Rectal smooth muscle tissue (tissue), 1 donor: ENCODE results near the gene EEIG1.

Source experiments
- H3K27ac ChIP-seq: one replicate; pipeline ENCODE4 v1.7.0; 2013; ENCODE audit warnings: low read depth, low read length, inconsistent platforms
- H3K27me3 ChIP-seq: one replicate; pipeline ENCODE4 v1.7.0; 2013; ENCODE audit warnings: low read length; ENCODE audit not compliant: control insufficient read depth, insufficient read depth
- H3K36me3 ChIP-seq: one replicate; pipeline ENCODE4 v1.7.0; 2013; ENCODE audit warnings: low read length; ENCODE audit not compliant: control insufficient read depth, insufficient read depth
- H3K4me1 ChIP-seq: one replicate; pipeline ENCODE4 v1.7.0; 2013; ENCODE audit warnings: low read length; ENCODE audit not compliant: control insufficient read depth, insufficient read depth
- H3K4me3 ChIP-seq: one replicate; pipeline ENCODE4 v1.7.0; 2013; ENCODE audit warnings: low read length
- H3K9ac ChIP-seq: one replicate; pipeline ENCODE4 v1.7.0; 2013; ENCODE audit warnings: low read length

Gene EEIG1

GRCh38 chr9:127947841-127948710, 32.7 kb downstream of the EEIG1 start:
- Histone ChIP-seq H3K4me3 (no peak overlapping the region), H3K27me3 (no peaks in the 10 kb centered on the region), H3K27ac (no peak overlapping the region), H3K9ac (no peak overlapping the region), H3K36me3 (peaks cover 6% of the 10 kb centered on the region), H3K4me1 (peaks cover 3% of the 10 kb centered on the region)

- Histone ChIP-seq H3K9ac (no peak overlapping the region), H3K4me1 (peaks cover 3% of the 10 kb centered on the region), H3K27ac (no peak overlapping the region), H3K27me3 (no peaks in the 10 kb centered on the region), H3K4me3 (no peak overlapping the region), H3K36me3 (peaks cover 15% of the 10 kb centered on the region)
These were observed 34.1 kb downstream of the EEIG1 start for GRCh38 chr9:127946728-127947127.

DNA sequence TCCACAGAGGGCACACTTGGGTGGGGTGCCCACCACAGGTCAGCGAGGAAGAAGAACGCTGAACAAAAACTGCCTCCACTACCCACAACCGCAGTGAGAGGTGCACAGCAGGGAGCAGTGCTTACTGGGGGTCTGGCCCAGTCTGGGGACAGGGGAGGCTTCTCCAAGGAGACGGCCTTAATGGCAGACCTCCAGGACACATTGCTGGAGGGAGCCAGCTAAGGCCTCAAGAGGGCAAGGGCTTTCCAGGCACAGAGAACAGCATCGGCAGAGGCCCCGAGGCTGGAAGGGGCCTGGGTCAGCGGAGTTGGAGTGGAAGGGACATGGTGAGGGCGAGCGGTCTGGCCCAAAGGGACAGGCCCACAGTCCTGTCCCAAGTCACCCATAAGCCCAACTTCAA, 34.8 kb downstream of the EEIG1 start:
- Histone ChIP-seq H3K27ac (no peak overlapping the region), H3K4me3 (no peak overlapping the region), H3K36me3 (peaks cover 15% of the 10 kb centered on the region), H3K9ac (no peak overlapping the region), H3K27me3 (no peaks in the 10 kb centered on the region), H3K4me1 (no peaks in the 10 kb centered on the region)

DNA sequence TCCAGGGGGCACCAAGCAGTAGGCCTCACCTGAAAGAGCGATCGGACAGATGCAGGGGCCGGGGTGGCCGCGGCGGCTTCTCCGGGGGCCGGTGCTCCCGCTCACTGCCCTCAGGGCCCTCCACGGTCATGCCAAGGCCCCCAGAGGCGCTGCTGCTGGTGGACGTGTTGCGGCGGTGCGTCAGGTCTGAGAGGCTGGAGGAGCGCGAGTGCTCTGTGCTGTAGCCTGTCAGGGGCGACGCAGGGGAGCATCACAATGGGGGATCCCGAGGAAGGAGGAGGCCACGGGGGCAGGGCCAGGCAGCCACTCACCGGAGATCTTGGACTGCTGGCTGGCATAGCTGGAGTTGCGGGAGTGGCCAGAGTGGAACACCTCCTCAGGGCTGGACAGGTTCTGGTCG, 35.5 kb downstream of the EEIG1 start:
- no peak overlapping the region for H3K27ac ChIP-seq
- no peaks in the 10 kb centered on the region for H3K4me1 ChIP-seq
- H3K36me3 ChIP-seq = peaks cover 15% of the 10 kb centered on the region
- H3K4me3 ChIP-seq = no peak overlapping the region
- no peak overlapping the region for H3K9ac ChIP-seq
- no peaks in the 10 kb centered on the region for H3K27me3 ChIP-seq

DNA sequence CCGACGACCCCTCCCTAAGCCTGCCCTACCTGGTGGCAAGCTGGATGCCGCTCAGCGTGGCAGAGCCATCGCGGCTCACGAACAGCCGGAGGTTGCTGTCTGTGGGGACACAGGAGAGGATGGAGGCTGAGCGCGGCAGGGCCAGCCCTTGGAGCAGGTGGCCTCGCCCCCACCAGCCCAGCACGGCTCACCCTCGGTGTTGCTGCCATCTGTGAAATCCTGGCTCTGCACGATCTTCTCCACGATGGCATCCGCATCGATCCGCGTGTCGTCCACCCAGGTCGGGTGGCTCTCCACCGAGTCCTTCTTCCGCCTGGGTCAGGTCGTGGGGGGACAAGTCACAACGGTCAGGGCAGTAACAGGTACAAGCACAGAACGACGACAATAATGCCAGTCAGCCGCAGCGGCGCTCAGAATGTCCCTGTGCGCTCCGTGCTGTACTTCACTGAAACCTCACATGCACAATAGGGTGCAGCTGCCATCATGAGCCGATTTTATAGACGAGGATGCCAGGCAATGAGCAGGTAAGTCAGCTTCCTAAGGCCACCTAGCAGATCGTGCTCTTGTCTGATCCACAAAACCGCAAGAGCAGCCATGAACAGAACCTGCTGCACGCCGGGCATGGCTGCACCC, 36.1 kb downstream of the EEIG1 start:
- Histone ChIP-seq H3K9ac (no peak overlapping the region), H3K27me3 (no peaks in the 10 kb centered on the region), H3K4me3 (no peak overlapping the region), H3K27ac (no peak overlapping the region), H3K36me3 (peaks cover 15% of the 10 kb centered on the region), H3K4me1 (no peaks in the 10 kb centered on the region)

DNA sequence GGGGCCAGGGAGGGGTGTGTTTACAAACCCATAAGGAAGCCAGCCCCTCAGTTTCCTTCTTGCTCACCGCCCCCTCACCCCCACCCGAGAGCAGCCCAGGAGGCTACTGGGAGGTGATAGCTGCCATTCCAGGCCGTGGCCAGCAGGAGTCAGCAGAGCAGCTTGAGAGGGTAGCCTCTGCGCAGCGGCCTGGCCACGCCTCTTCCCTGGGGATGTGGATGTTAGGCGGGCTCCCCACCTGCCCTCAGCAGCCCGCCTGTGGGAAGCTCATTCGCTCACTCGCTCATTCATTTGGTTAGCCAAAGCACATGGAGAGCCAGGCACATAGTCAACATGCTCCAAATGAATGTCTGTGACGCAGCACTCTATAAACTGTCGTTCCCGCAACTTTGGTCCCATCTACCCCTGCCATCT, 37.1 kb downstream of the EEIG1 start:
- no peaks in the 10 kb centered on the region for H3K27me3 ChIP-seq
- H3K9ac ChIP-seq = no peak overlapping the region
- H3K27ac ChIP-seq = no peak overlapping the region
- no peaks in the 10 kb centered on the region for H3K4me1 ChIP-seq
- no peak overlapping the region for H3K4me3 ChIP-seq
- peaks cover 15% of the 10 kb centered on the region for H3K36me3 ChIP-seq

- Histone ChIP-seq H3K4me1 (peaks cover 6% of the 10 kb centered on the region), H3K9ac (no peak overlapping the region)
These were observed 37.7 kb downstream of the EEIG1 start for GRCh38 chr9:127943011-127943662.

DNA sequence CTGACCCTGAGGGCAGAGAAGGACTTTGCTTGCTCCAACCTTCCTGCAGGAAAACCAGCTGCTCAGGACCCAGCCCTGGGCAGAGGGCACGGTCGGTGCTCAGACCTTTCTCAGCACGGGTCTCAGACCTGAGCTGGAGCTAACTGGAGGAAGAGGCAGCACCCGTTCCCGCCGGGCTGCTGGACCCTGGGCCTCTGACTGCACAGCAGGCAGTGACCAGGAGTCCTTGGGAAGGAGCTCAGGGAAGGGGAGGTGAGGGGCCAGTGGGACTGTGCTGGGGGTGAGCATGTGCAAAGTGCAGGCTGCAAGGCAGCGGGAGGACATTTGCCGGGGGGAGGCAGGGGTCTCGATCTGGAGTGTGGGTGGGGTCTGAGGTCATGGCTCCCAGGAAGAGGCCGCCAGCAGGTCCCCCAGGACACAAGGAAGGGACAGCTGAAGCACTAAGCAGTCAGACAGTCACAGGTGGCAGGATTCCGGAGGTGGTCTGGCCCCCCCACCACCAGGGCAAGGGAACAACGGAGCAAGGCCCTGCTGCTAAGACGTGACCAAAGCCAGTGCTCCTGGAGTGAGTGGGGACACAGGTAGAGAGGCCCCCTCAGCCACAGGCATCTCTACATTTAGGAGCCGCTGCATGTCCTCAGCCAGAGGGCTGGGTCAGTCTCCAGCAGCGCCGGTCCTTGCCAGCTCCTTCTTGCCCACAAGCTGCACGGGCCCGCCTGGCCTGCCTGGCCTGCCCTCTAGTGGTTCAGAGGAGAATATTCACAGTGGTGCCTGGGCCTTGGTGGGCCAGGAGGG, 38.4 kb downstream of the EEIG1 start:
- peaks cover 8% of the 10 kb centered on the region for H3K4me1 ChIP-seq
- H3K9ac ChIP-seq = no peak overlapping the region
- H3K27ac ChIP-seq = no peak overlapping the region
- H3K4me3 ChIP-seq = no peak overlapping the region
- H3K27me3 ChIP-seq = no peaks in the 10 kb centered on the region
- peaks cover 15% of the 10 kb centered on the region for H3K36me3 ChIP-seq

More at GRCh38 chr9:127943011-127943662, 37.7 kb downstream of the EEIG1 start:
- Histone ChIP-seq H3K36me3 (peaks cover 15% of the 10 kb centered on the region), H3K4me3 (no peak overlapping the region), H3K27ac (no peak overlapping the region), H3K27me3 (no peaks in the 10 kb centered on the region)

- H3K36me3 ChIP-seq = peaks cover 15% of the 10 kb centered on the region
- H3K4me1 ChIP-seq = peaks cover 8% of the 10 kb centered on the region
- no peak overlapping the region for H3K9ac ChIP-seq
- no peak overlapping the region for H3K4me3 ChIP-seq
- H3K27me3 ChIP-seq = no peaks in the 10 kb centered on the region
- no peak overlapping the region for H3K27ac ChIP-seq
These were observed 38.9 kb downstream of the EEIG1 start for GRCh38 chr9:127941961-127942215.

GRCh38 chr9:127941062-127941960, 39.5 kb downstream of the EEIG1 start:
- H3K9ac ChIP-seq = no peak overlapping the region
- no peaks in the 10 kb centered on the region for H3K27me3 ChIP-seq
- peaks cover 15% of the 10 kb centered on the region for H3K36me3 ChIP-seq
- no peak overlapping the region for H3K4me3 ChIP-seq
- H3K27ac ChIP-seq = no peak overlapping the region
- peaks cover 9% of the 10 kb centered on the region for H3K4me1 ChIP-seq

DNA sequence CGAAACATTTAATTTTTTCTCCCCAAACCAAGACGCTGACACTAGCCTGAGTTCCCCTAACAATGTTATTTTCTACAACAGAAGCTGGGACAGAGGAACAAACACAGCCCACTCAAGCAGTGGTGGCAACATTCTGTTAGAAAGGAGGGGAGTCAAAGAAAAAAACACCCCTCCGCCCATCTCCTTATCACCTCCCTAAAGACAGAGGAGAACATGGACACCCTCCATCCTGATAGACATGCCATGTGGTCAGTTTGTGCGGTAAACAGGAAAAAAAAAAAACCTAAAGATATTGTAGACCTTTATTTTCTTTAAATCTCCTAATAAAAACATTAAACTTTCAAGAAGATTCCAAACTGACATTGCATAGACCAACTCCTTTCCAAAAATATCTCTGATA, 40.2 kb downstream of the EEIG1 start:
- no peak overlapping the region for H3K4me3 ChIP-seq
- H3K4me1 ChIP-seq = peaks cover 12% of the 10 kb centered on the region
- H3K27ac ChIP-seq = no peak overlapping the region
- no peaks in the 10 kb centered on the region for H3K27me3 ChIP-seq
- no peak overlapping the region for H3K9ac ChIP-seq
- H3K36me3 ChIP-seq = peaks cover 13% of the 10 kb centered on the region
